MM.1S (cell line): ENCODE data around the gene MEF2C.

Experiments
- EZH2 ChIP-seq: fragments of 300-600 bp; sonication (generic); optimal IDR thresholded peaks from 2 replicates; pipeline ENCODE3; 2017; ENCODE audit warnings: low read depth, mild to moderate bottlenecking, antibody characterized with exemption, low read length, mixed read lengths
- TF ChIP-seq, protein P1 (sequence below): fragments of 300-600 bp; sonication (generic); IDR thresholded peaks from 2 replicates; pipeline ENCODE4 v1.5.1; 2016; ENCODE audit warnings: antibody characterized with exemption, low read length, mixed read lengths

DNA sequence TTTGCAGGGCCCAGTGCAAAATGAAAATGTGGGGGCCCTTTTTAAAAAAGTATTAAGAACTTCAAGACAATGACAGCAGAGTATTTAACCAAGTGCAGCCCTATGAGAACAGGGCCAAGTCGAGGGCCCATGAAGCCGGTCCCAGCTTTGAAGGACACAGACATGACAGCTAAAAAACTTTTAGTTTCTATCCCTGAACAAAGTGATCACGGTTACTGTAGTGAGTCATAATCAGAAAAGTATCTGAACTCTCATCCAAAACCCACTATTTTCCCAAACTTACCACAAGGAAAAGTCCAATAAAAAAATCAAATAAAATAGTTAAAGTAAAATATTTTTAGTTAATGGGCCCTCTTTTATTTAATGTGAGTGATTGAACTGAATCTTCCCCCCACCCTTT is 126.0 kb downstream of the MEF2C start:
- no peak for TF ChIP-seq EZH2
- TF ChIP-seq, protein P1, sequence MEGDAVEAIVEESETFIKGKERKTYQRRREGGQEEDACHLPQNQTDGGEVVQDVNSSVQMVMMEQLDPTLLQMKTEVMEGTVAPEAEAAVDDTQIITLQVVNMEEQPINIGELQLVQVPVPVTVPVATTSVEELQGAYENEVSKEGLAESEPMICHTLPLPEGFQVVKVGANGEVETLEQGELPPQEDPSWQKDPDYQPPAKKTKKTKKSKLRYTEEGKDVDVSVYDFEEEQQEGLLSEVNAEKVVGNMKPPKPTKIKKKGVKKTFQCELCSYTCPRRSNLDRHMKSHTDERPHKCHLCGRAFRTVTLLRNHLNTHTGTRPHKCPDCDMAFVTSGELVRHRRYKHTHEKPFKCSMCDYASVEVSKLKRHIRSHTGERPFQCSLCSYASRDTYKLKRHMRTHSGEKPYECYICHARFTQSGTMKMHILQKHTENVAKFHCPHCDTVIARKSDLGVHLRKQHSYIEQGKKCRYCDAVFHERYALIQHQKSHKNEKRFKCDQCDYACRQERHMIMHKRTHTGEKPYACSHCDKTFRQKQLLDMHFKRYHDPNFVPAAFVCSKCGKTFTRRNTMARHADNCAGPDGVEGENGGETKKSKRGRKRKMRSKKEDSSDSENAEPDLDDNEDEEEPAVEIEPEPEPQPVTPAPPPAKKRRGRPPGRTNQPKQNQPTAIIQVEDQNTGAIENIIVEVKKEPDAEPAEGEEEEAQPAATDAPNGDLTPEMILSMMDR = no peak
